IMR-90 (cell line): ENCODE data around the gene KRT1. TPM values are rescaled to one million over a fixed set of nuclear protein-coding genes. Genes with fewer than 3 reads are reported as not detected.

ENCODE experiments used
- ATAC-seq: fragments of 200-7000 bp; cut with Tn5 transposase; 2 replicates; pipeline ENCODE4 v1.9.1; 2020; ENCODE audit warnings: low read depth, mild to moderate bottlenecking, moderate library complexity
- BruUV-seq: library from RNA; stranded (reverse); fragments of 400-500 nt; replicated peaks from 2 replicates; lab custom pipeline; 2021; lab: Mats Ljungman, UMichigan
- CTCF ChIA-PET: fragments of 300-600 bp; formaldehyde crosslinking; extraction: SDS; loops from one replicate; lab custom pipeline; 2021; ENCODE audit warnings: antibody characterized with exemption; lab: Yijun Ruan, JAX
- POLR2A ChIA-PET: fragments of 300-600 bp; sonication (Branson Sonifier 250); formaldehyde crosslinking; loops from one replicate; lab custom pipeline; 2022; ENCODE audit warnings: antibody characterized with exemption; ENCODE audit not compliant: unreplicated experiment; lab: Charles Lee
- DNase-seq: peaks from one replicate; pipeline ENCODE4 v3.0.0; 2013
- H2AFZ ChIP-seq: replicated peaks from 2 replicates; pipeline ENCODE3; 2013; ENCODE audit warnings: low read length, mild to moderate bottlenecking; ENCODE audit not compliant: poor library complexity
- H2AK5ac ChIP-seq: 2 replicates; pipeline ENCODE4 v1.6.1; 2013; ENCODE audit warnings: low read depth, low read length, inconsistent platforms
- H2AK9ac ChIP-seq: replicated peaks from 2 replicates; pipeline ENCODE3; 2013; ENCODE audit warnings: mild to moderate bottlenecking, low read depth, low read length, moderate library complexity; ENCODE audit not compliant: poor library complexity
- H2BK120ac ChIP-seq: 2 replicates; pipeline ENCODE4 v1.6.1; 2013; ENCODE audit warnings: low read depth, low read length, inconsistent platforms
- H2BK15ac ChIP-seq: 3 replicates; pipeline ENCODE4 v1.6.1; 2013; ENCODE audit warnings: low read depth, low read length, inconsistent platforms
- H2BK20ac ChIP-seq: 2 replicates; pipeline ENCODE4 v1.6.1; 2013; ENCODE audit warnings: low read depth, mild to moderate bottlenecking, inconsistent platforms, low read length, moderate library complexity
- H2BK5ac ChIP-seq: 2 replicates; pipeline ENCODE4 v1.6.1; 2013; ENCODE audit warnings: mild to moderate bottlenecking, low read depth, low read length, inconsistent platforms; ENCODE audit not compliant: poor library complexity, severe bottlenecking
- H3K14ac ChIP-seq: replicated peaks from 2 replicates; pipeline ENCODE4 v1.6.1; 2013; ENCODE audit warnings: low read depth, low read length, inconsistent platforms
- H3K18ac ChIP-seq: 2 replicates; pipeline ENCODE4 v1.6.1; 2013; ENCODE audit warnings: low read depth, low read length, control low read depth
- H3K23ac ChIP-seq: 2 replicates; pipeline ENCODE4 v1.6.1; 2013; ENCODE audit warnings: low read depth, low read length, inconsistent platforms
- H3K27ac ChIP-seq: 2 replicates; pipeline ENCODE4 v1.5.1; 2013; ENCODE audit warnings: mild to moderate bottlenecking, control low read depth, low read length; ENCODE audit not compliant: insufficient read depth
- H3K27me3 ChIP-seq: 2 replicates; pipeline ENCODE4 v1.6.1; 2013; ENCODE audit warnings: low read length; ENCODE audit not compliant: control insufficient read depth, insufficient read depth
- H3K36me3 ChIP-seq: 2 replicates; pipeline ENCODE4 v1.6.1; 2013; ENCODE audit warnings: low read length, mixed read lengths; ENCODE audit not compliant: control insufficient read depth, insufficient read depth
- H3K4ac ChIP-seq: 2 replicates; pipeline ENCODE4 v1.6.1; 2013; ENCODE audit warnings: low read depth, low read length, inconsistent platforms
- H3K4me1 ChIP-seq: 2 replicates; pipeline ENCODE4 v1.6.1; 2013; ENCODE audit warnings: low read length, mixed read lengths; ENCODE audit not compliant: control insufficient read depth, insufficient read depth
- H3K4me2 ChIP-seq: 2 replicates; pipeline ENCODE4 v1.6.1; 2013; ENCODE audit warnings: low read depth, mild to moderate bottlenecking, control low read depth, low read length, moderate library complexity
- H3K4me3 ChIP-seq: 2 replicates; pipeline ENCODE4 v1.5.1; 2013; ENCODE audit warnings: low read depth, mild to moderate bottlenecking, control low read depth, low read length, moderate library complexity; ENCODE audit not compliant: insufficient read depth
- H3K56ac ChIP-seq: 2 replicates; pipeline ENCODE4 v1.6.1; 2013; ENCODE audit warnings: low read length, inconsistent platforms; ENCODE audit not compliant: insufficient read depth; ENCODE audit errors: extremely low read depth
- H3K79me1 ChIP-seq, 2 experiments: 2 replicates each; pipeline ENCODE4 v1.6.1; 2013; ENCODE audit warnings: low read length in 2 of 2, inconsistent platforms in 1 of 2, low read depth in 1 of 2
- H3K9ac ChIP-seq: 2 replicates; pipeline ENCODE4 v1.6.1; 2013; ENCODE audit warnings: low read depth, low read length, control low read depth
- H3K9me1 ChIP-seq: 2 replicates; pipeline ENCODE4 v1.6.1; 2013; ENCODE audit warnings: low read length, inconsistent platforms; ENCODE audit not compliant: insufficient read depth
- H3K9me3 ChIP-seq: 2 replicates; pipeline ENCODE4 v1.6.1; 2013; ENCODE audit warnings: low read length; ENCODE audit not compliant: control insufficient read depth, insufficient read depth
- H4K20me1 ChIP-seq: 2 replicates; pipeline ENCODE4 v1.6.1; 2013; ENCODE audit warnings: low read length, inconsistent platforms; ENCODE audit not compliant: insufficient read depth
- H4K5ac ChIP-seq: 2 replicates; pipeline ENCODE4 v1.6.1; 2013; ENCODE audit warnings: mild to moderate bottlenecking, low read depth, low read length, control low read depth
- H4K8ac ChIP-seq, 2 experiments: 2 replicates each; pipeline ENCODE4 v1.6.1; 2013; ENCODE audit warnings: low read depth in 2 of 2, low read length in 2 of 2, control low read depth in 1 of 2, inconsistent platforms in 1 of 2
- H4K91ac ChIP-seq: 2 replicates; pipeline ENCODE4 v1.6.1; 2013; ENCODE audit warnings: low read depth, low read length, inconsistent platforms; ENCODE audit not compliant: insufficient read depth
- CEBPB ChIP-seq: IDR thresholded peaks from 2 replicates; pipeline ENCODE4 v1.6.1; 2012; ENCODE audit warnings: low read depth, low read length, improper control_type of control experiment
- CHD1 ChIP-seq: IDR thresholded peaks from 2 replicates; pipeline ENCODE4 v1.6.1; 2012; ENCODE audit warnings: low read depth, low read length, improper control_type of control experiment
- MAZ ChIP-seq: IDR thresholded peaks from 2 replicates; pipeline ENCODE4 v1.6.1; 2012; ENCODE audit warnings: low read depth, mild to moderate bottlenecking, low read length, improper control_type of control experiment, moderate library complexity, borderline replicate concordance
- MXI1 ChIP-seq: IDR thresholded peaks from 2 replicates; pipeline ENCODE4 v1.6.1; 2012; ENCODE audit warnings: low read depth, mild to moderate bottlenecking, low read length, moderate library complexity, borderline replicate concordance
- NFE2L2 ChIP-seq: fragments of 150-350 bp; IDR thresholded peaks from 2 replicates; pipeline ENCODE4 v1.6.1; 2016; ENCODE audit warnings: low read depth, mild to moderate bottlenecking, low read length
- RCOR1 ChIP-seq: IDR thresholded peaks from 2 replicates; pipeline ENCODE4 v1.6.1; 2012; ENCODE audit warnings: mild to moderate bottlenecking, low read length, improper control_type of control experiment; ENCODE audit not compliant: insufficient replicate concordance
- RFX5 ChIP-seq: IDR thresholded peaks from 2 replicates; pipeline ENCODE4 v1.8.0; 2012; ENCODE audit warnings: low read depth, mild to moderate bottlenecking, low read length, moderate library complexity
- SMC3 ChIP-seq: fragments of 150-350 bp; IDR thresholded peaks from 2 replicates; pipeline ENCODE4 v1.6.1; 2016; ENCODE audit warnings: low read depth, mild to moderate bottlenecking, antibody characterized with exemption, low read length, moderate library complexity
- WGBS, 2 experiments: methylation state at CpG; one replicate each; pipeline versions ENCODE4 v1.1.5 to v1.1.7; 2013; ENCODE audit warnings: missing lambda C conversion rate in 2 of 2; ENCODE audit not compliant: insufficient read length in 1 of 2; ENCODE audit errors: extremely low coverage in 2 of 2; 5-methylcytosine and 5-hydroxymethylcytosine counted together
- dilution Hi-C: fragments of 300-500 bp; cut with HindIII; formaldehyde crosslinking; loops from one replicate; pipeline ENCODE4 v1.14.3; 2018; ENCODE audit warnings: low sequenced_read_pairs; ENCODE audit not compliant: unreplicated experiment
- in situ Hi-C: fragments of 300-500 bp; cut with MboI; formaldehyde crosslinking; loops from 3 replicates; pipeline ENCODE4 v1.14.3; 2019; ENCODE audit warnings: low sequenced_read_pairs, inconsistent platforms, mixed read lengths
- intact Hi-C: fragments of 100-400 bp; cut with micrococcal nuclease; formaldehyde crosslinking; loops from 2 replicates; pipeline ENCODE4 v1.10.0; 2022
- polyA plus RNA-seq, 3 experiments: library from polyadenylated mRNA; depleted of rRNA; stranded (reverse); fragments of >200 nt; gene quantifications; 2 replicates each; pipeline ENCODE4 v1.2.3, GENCODE V29; 2012; ENCODE audit warnings: low replicate concordance in 1 of 3
- total RNA-seq: library from RNA; depleted of rRNA; stranded (reverse); fragments of >200 nt; gene quantifications from 2 replicates; pipeline ENCODE4 v1.2.3, GENCODE V29; 2012

The KRT1 gene
- total and polyA plus RNA-seq, 2 of the 4 experiments (the other 2 are of a cell fraction): not detected

DNA sequence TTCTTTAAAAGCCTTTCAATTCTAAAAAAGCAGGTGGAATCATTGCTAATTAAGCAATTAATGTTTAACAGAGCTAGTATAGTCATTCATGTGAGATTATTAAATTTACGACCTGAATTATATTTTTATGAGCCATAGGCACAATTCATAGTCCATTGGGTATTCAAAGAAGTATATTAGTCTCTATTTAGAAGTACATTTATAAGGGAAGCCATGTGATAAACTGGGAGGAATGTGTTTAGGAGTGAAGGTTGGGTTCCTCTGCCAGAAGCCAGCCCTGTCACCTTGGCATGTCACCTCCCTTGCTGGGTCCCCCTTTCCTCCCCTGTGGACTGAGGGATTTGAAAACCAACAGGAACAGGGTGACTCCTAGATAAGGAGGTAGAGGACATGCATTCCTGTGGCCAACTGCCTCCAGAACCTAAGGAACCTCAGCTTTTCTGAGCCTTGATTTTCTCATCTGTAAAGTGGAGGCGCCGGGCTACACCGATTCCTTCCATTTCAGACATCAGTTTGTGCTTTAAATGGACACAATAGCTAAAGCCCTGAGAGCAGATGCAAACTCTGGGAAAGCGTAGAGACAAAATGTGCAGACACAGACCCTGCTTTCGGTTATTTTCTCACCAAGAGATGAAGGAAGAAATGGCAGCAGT is 22.8 kb downstream of the KRT1 start:
- H3K36me3 ChIP-seq: no peaks in the 10 kb centered on the region
- no peaks in the 10 kb centered on the region for H4K20me1 ChIP-seq
- no peak overlapping the region for H3K14ac ChIP-seq
- no peak overlapping the region for H4K91ac ChIP-seq
- H3K9me1 ChIP-seq: no peaks in the 10 kb centered on the region
- no peak overlapping the region for H3K18ac ChIP-seq
- no peaks in the 10 kb centered on the region for H3K9me3 ChIP-seq
- no peak overlapping the region for H4K5ac ChIP-seq
- in situ Hi-C loops: no loop called here
- no peak overlapping the region for H3K9ac ChIP-seq
- no peak overlapping the region for H3K23ac ChIP-seq
- H2AFZ ChIP-seq: no peak overlapping the region
- H3K79me1 ChIP-seq: no peaks in the 10 kb centered on the region
- H3K4me3 ChIP-seq: no peak overlapping the region
- ATAC-seq: no peak
- WGBS, 2 experiments: 89% methylated on average over 5 of the region's 6 CpGs; no CpG with 5 or more reads in 1 of the 2 experiments
- H3K4me1 ChIP-seq: no peaks in the 10 kb centered on the region
- dilution Hi-C loops: no loop called here
- H2BK15ac ChIP-seq: no peak overlapping the region
- intact Hi-C loops: no loop called here
- no peak overlapping the region for H3K27ac ChIP-seq
- TF ChIP-seq CHD1 (no peak), MAZ (no peak), RFX5 (no peak), CEBPB (no peak), SMC3 (no peak), MXI1 (no peak), NFE2L2 (no peak), RCOR1 (no peak)
- H2AK5ac ChIP-seq: no peak overlapping the region
- H3K4me2 ChIP-seq: no peak overlapping the region
- H4K8ac ChIP-seq: no peak overlapping the region
- H2BK20ac ChIP-seq: no peak overlapping the region
- H2AK9ac ChIP-seq: no peak overlapping the region
- H3K27me3 ChIP-seq: peaks cover 16% of the 10 kb centered on the region
- no peak for DNase-seq
- H3K56ac ChIP-seq: no peak overlapping the region
- CTCF ChIA-PET: no interaction called here
- no TSS peak for BruUV-seq
- H3K4ac ChIP-seq: no peak overlapping the region
- no peak overlapping the region for H2BK120ac ChIP-seq
- H2BK5ac ChIP-seq: no peak overlapping the region
- POLR2A ChIA-PET: no interaction called here
